Endodermal cell (in vitro differentiated cells): Measurements from ENCODE around the gene ZNF302. TPM values are rescaled to one million over a fixed set of nuclear protein-coding genes. Genes with fewer than 3 reads are reported as not detected.

Experiments
- DNase-seq: peaks from one replicate; pipeline ENCODE4 v3.0.0-alpha.2; 2017
- H3K27ac ChIP-seq: 2 replicates; pipeline ENCODE4 v1.5.1; 2013; ENCODE audit warnings: mild to moderate bottlenecking, low read depth, low read length, moderate library complexity
- H3K27me3 ChIP-seq: 2 replicates; pipeline ENCODE4 v1.6.1; 2013; ENCODE audit warnings: mild to moderate bottlenecking, low read length, moderate library complexity; ENCODE audit not compliant: insufficient read depth, control insufficient read depth, poor library complexity, severe bottlenecking
- H3K36me3 ChIP-seq: 2 replicates; pipeline ENCODE4 v1.7.0; 2013; ENCODE audit warnings: mild to moderate bottlenecking, low read length, moderate library complexity; ENCODE audit not compliant: control insufficient read depth, insufficient read depth
- H3K4me1 ChIP-seq: one replicate; pipeline ENCODE4 v1.7.0; 2013; ENCODE audit warnings: low read length; ENCODE audit not compliant: control insufficient read depth, insufficient read depth
- H3K4me3 ChIP-seq: 2 replicates; pipeline ENCODE4 v1.5.1; 2013; ENCODE audit warnings: mild to moderate bottlenecking, low read length, moderate library complexity
- H3K9ac ChIP-seq: 2 replicates; pipeline ENCODE4 v1.6.1; 2013; ENCODE audit warnings: mild to moderate bottlenecking, low read length, moderate library complexity; ENCODE audit not compliant: poor library complexity, severe bottlenecking; ENCODE audit errors: extremely low read depth
- H3K9me3 ChIP-seq: 2 replicates; pipeline ENCODE4 v1.6.1; 2013; ENCODE audit warnings: mild to moderate bottlenecking, low read length, moderate library complexity; ENCODE audit not compliant: control insufficient read depth
- H3K27ac Mint-ChIP-seq: 2 replicates; pipeline ENCODE4 v1.8.0; 2020; ENCODE audit warnings: mixed read lengths
- H3K27me3 Mint-ChIP-seq: 2 replicates; pipeline ENCODE4 v1.8.0; 2021; ENCODE audit warnings: mild to moderate bottlenecking, mixed read lengths; ENCODE audit not compliant: insufficient read depth
- H3K36me3 Mint-ChIP-seq: 2 replicates; pipeline ENCODE4 v1.8.0; 2020; ENCODE audit warnings: low read depth, mixed read lengths
- H3K4me1 Mint-ChIP-seq: 2 replicates; pipeline ENCODE4 v1.8.0; 2020; ENCODE audit warnings: mixed read lengths
- H3K4me3 Mint-ChIP-seq: 2 replicates; pipeline ENCODE4 v1.8.0; 2020; ENCODE audit warnings: mild to moderate bottlenecking, moderate library complexity, mixed read lengths
- H3K9me3 Mint-ChIP-seq: 2 replicates; pipeline ENCODE4 v1.8.0; 2020; ENCODE audit warnings: mild to moderate bottlenecking, mixed read lengths
- CTCF ChIP-seq: fragments of 200-600 bp; sonication (generic); conservative IDR thresholded peaks from 2 replicates; pipeline ENCODE4 v1.5.0; 2021; ENCODE audit warnings: antibody characterized with exemption, mild to moderate bottlenecking
- WGBS, 2 experiments: methylation state at CpG; one replicate each; pipeline versions ENCODE4 v1.1.5 to v1.1.7; 2013; ENCODE audit warnings: missing lambda C conversion rate in 2 of 2, mixed read lengths in 1 of 2; ENCODE audit not compliant: insufficient coverage in 1 of 2, insufficient read length in 1 of 2; 5-methylcytosine and 5-hydroxymethylcytosine counted together
- total RNA-seq, 2 donors: library from RNA; stranded (reverse); fragmentation: NEBNext Ultra II Directional in 1 of 2; extraction: Animal tissue kit (Norgen Biotek cat#: 25700) in 1 of 2; gene quantifications; 2 replicates in 1 of 2; 3 replicates in 1 of 2; pipeline ENCODE4 v1.2.1, GENCODE V29; 2021

Gene ZNF302
- total RNA-seq, 2 donors from 2014 or later: 24.1 to 27.4 TPM

GRCh38 chr19:34642241-34642640, 35.2 kb upstream of the ZNF302 start:
- Mint-ChIP-seq H3K4me1 (no peaks in the 10 kb centered on the region), H3K27ac (no peak overlapping the region), H3K27me3 (peaks cover 10% of the 10 kb centered on the region), H3K4me3 (no peak overlapping the region), H3K36me3 (no peaks in the 10 kb centered on the region), H3K9me3 (no peaks in the 10 kb centered on the region)
- TF ChIP-seq CTCF: no peak
- no peaks in the 10 kb centered on the region for H3K4me1 ChIP-seq
- no peaks in the 10 kb centered on the region for H3K9me3 ChIP-seq
- H3K27me3 ChIP-seq: no peaks in the 10 kb centered on the region
- no peak overlapping the region for H3K9ac ChIP-seq
- H3K36me3 ChIP-seq: no peaks in the 10 kb centered on the region
- H3K27ac ChIP-seq: no peak overlapping the region
- no peak for DNase-seq
- 73 to 79% methylated on average over 2 to 4 of the region's 4 CpGs for WGBS, 2 experiments
- H3K4me3 ChIP-seq: no peak overlapping the region

- TF ChIP-seq CTCF: no peak
- H3K36me3 Mint-ChIP-seq: no peaks in the 10 kb centered on the region
- no peak overlapping the region for H3K4me3 ChIP-seq
- no peaks in the 10 kb centered on the region for H3K9me3 ChIP-seq
- no peaks in the 10 kb centered on the region for H3K4me1 ChIP-seq
- H3K36me3 ChIP-seq: no peaks in the 10 kb centered on the region
- H3K27me3 ChIP-seq: no peaks in the 10 kb centered on the region
- H3K4me1 Mint-ChIP-seq: no peaks in the 10 kb centered on the region
- peaks cover 12% of the 10 kb centered on the region for H3K27me3 Mint-ChIP-seq
- WGBS, 2 experiments: 81 to 93% methylated on average over 9 to 10 of the region's 10 CpGs
- H3K27ac Mint-ChIP-seq: no peak overlapping the region
- no peaks in the 10 kb centered on the region for H3K9me3 Mint-ChIP-seq
- no peak overlapping the region for H3K27ac ChIP-seq
- no peak overlapping the region for H3K4me3 Mint-ChIP-seq
- DNase-seq: no peak
- H3K9ac ChIP-seq: no peak overlapping the region
These were observed 32.5 kb upstream of the ZNF302 start for GRCh38 chr19:34644991-34645461.

GRCh38 chr19:34645551-34645950, 31.9 kb upstream of the ZNF302 start:
- H3K4me1 ChIP-seq: no peaks in the 10 kb centered on the region
- H3K4me3 ChIP-seq: no peak overlapping the region
- H3K9ac ChIP-seq: no peak overlapping the region
- Mint-ChIP-seq H3K27ac (no peak overlapping the region), H3K4me1 (no peaks in the 10 kb centered on the region), H3K36me3 (no peaks in the 10 kb centered on the region), H3K27me3 (peaks cover 16% of the 10 kb centered on the region), H3K9me3 (peaks cover 2% of the 10 kb centered on the region), H3K4me3 (no peak overlapping the region)
- no peak overlapping the region for H3K27ac ChIP-seq
- DNase-seq: no peak
- 65 to 67% methylated on average over 4 to 5 of the region's 5 CpGs for WGBS, 2 experiments
- no peak for TF ChIP-seq CTCF
- no peaks in the 10 kb centered on the region for H3K36me3 ChIP-seq
- no peaks in the 10 kb centered on the region for H3K9me3 ChIP-seq
- no peaks in the 10 kb centered on the region for H3K27me3 ChIP-seq
